GM11168 (cell line): Measurements from ENCODE around the gene RSBN1L.

ENCODE experiments used
- in situ Hi-C: fragments of 300-500 bp; cut with MboI; formaldehyde crosslinking; loops from one replicate; pipeline ENCODE4 v1.12.0; 2022; ENCODE audit warnings: low sequenced_read_pairs; ENCODE audit not compliant: unreplicated experiment

RSBN1L gene

GRCh38 chr7:77696057-77696642 lies at the start of gene RSBN1L:
RSBN1L (plus strand) TSS chr7:77696459; CDS start chr7:77696470, 11 bp downstream.
- in situ Hi-C loops = loop anchor here (10.0 kb wide), 1 partner anchor 59 kb away; no protein-coding TSS in a partner anchor

- in situ Hi-C loops = no loop called here
These were observed 47.4 kb upstream of the RSBN1L start for GRCh38 chr7:77648742-77649338.

GRCh38 chr7:77649716-77650349 lies 46.4 kb upstream of the RSBN1L start:
- in situ Hi-C loops = loop anchor here (25.0 kb wide), 1 partner anchor 262 kb away; no protein-coding TSS in a partner anchor

GRCh38 chr7:77651575-77652162 lies 44.6 kb upstream of the RSBN1L start:
- in situ Hi-C loops = loop anchor here (25.0 kb wide), 1 partner anchor 261 kb away; no protein-coding TSS in a partner anchor

GRCh38 chr7:77652826-77653225 lies 43.4 kb upstream of the RSBN1L start:
- in situ Hi-C loops = loop anchor here (25.0 kb wide), 1 partner anchor 259 kb away; no protein-coding TSS in a partner anchor

GRCh38 chr7:77653572-77653971 lies 42.7 kb upstream of the RSBN1L start:
- in situ Hi-C loops = loop anchor here (25.0 kb wide), 1 partner anchor 259 kb away; no protein-coding TSS in a partner anchor

GRCh38 chr7:77655356-77655755 lies 40.9 kb upstream of the RSBN1L start:
- in situ Hi-C loops = loop anchor here (5.0 to 25.0 kb wide), 2 partner anchors 87 to 257 kb away; no protein-coding TSS in a partner anchor

- in situ Hi-C loops = loop anchor here (5.0 to 25.0 kb wide), 2 partner anchors 86 to 256 kb away; no protein-coding TSS in a partner anchor
These were observed 40.3 kb upstream of the RSBN1L start for GRCh38 chr7:77655836-77656455.

- in situ Hi-C loops = loop anchor here (5.0 to 25.0 kb wide), 2 partner anchors 85 to 255 kb away; no protein-coding TSS in a partner anchor
These were observed 38.6 kb upstream of the RSBN1L start for GRCh38 chr7:77657427-77658224.

- in situ Hi-C loops = loop anchor here (5.0 to 25.0 kb wide), 2 partner anchors 83 to 253 kb away; no protein-coding TSS in a partner anchor
These were observed 37.3 kb upstream of the RSBN1L start for GRCh38 chr7:77658928-77659327.

GRCh38 chr7:77661816-77662215 lies 34.4 kb upstream of the RSBN1L start:
- in situ Hi-C loops = loop anchor here (10.0 to 25.0 kb wide), 2 partner anchors 250 to 373 kb away; no protein-coding TSS in a partner anchor

- in situ Hi-C loops = loop anchor here (10.0 to 25.0 kb wide), 2 partner anchors 249 to 372 kb away; no protein-coding TSS in a partner anchor
These were observed 33.4 kb upstream of the RSBN1L start for GRCh38 chr7:77662869-77663268.

- in situ Hi-C loops = loop anchor here (10.0 to 25.0 kb wide), 2 partner anchors 248 to 370 kb away; no protein-coding TSS in a partner anchor
These were observed 31.5 kb upstream of the RSBN1L start for GRCh38 chr7:77664715-77665114.

- in situ Hi-C loops = loop anchor here (10.0 to 25.0 kb wide), 2 partner anchors 247 to 370 kb away; no protein-coding TSS in a partner anchor
These were observed 31.1 kb upstream of the RSBN1L start for GRCh38 chr7:77665161-77665560.

- in situ Hi-C loops = loop anchor here (10.0 to 25.0 kb wide), 2 partner anchors 245 to 367 kb away; no protein-coding TSS in a partner anchor
These were observed 28.7 kb upstream of the RSBN1L start for GRCh38 chr7:77667459-77668086.

- in situ Hi-C loops = loop anchor here (25.0 kb wide), 1 partner anchor 237 kb away; no protein-coding TSS in a partner anchor
These were observed 21.4 kb upstream of the RSBN1L start for GRCh38 chr7:77674878-77675277.

GRCh38 chr7:77679608-77680007 lies 16.7 kb upstream of the RSBN1L start:
- in situ Hi-C loops = no loop called here

GRCh38 chr7:77680266-77680665 lies 16.0 kb upstream of the RSBN1L start:
- in situ Hi-C loops = no loop called here
